Activated T-cell treated with anti-CD3 and anti-CD28 coated beads for 48 hours (primary cell): ENCODE measurements around the gene ZNF141.
"Not testable (repeated sequence)": the region's sequence is repeated elsewhere in the genome, so short reads cannot be mapped to it uniquely, and the experiment has no call there.

Source experiments
- DNase-seq: peaks from one replicate; pipeline ENCODE4 v3.0.0-alpha.2; 2020; ENCODE audit warnings: low read depth

ZNF141 gene

GRCh38 chr4:337143-337931 lies at the start of gene ZNF141:
TSS of gene ZNF141 (plus strand) at chr4:337814. CDS start at chr4:337984, 170 bp downstream.
- peak; percentile 83 for DNase-seq

- no peak for DNase-seq
These were observed 48.7 kb upstream of the ZNF141 start for GRCh38 chr4:288891-289290.

- DNase-seq = no peak
These were observed 42.9 kb upstream of the ZNF141 start for GRCh38 chr4:294732-295131.

GRCh38 chr4:302381-302780 lies 35.2 kb upstream of the ZNF141 start:
- no peak for DNase-seq

GRCh38 chr4:304516-304915 lies 33.1 kb upstream of the ZNF141 start:
- DNase-seq = not testable (repeated sequence)

GRCh38 chr4:304969-305680 lies 32.5 kb upstream of the ZNF141 start, which contains the start of gene ZNF732:
TSS of gene ZNF732 (minus strand) at chr4:305474. CDS start at chr4:305310, 164 bp downstream.
- DNase-seq = no peak

GRCh38 chr4:306551-306961 lies 31.1 kb upstream of the ZNF141 start:
- no peak for DNase-seq

- DNase-seq = no peak
These were observed 27.8 kb upstream of the ZNF141 start for GRCh38 chr4:309807-310206.

GRCh38 chr4:314296-314903 lies 23.2 kb upstream of the ZNF141 start:
- no peak for DNase-seq

GRCh38 chr4:328729-329128 lies 8.9 kb upstream of the ZNF141 start:
- no peak for DNase-seq

GRCh38 chr4:335515-335914 lies 2.1 kb upstream of the ZNF141 start:
- no peak for DNase-seq

- DNase-seq = no peak
These were observed 1.3 kb upstream of the ZNF141 start for GRCh38 chr4:336099-336892.

GRCh38 chr4:336893-337142 lies 796 bp upstream of the ZNF141 start:
- no peak for DNase-seq

GRCh38 chr4:337932-338758 lies 531 bp downstream of the ZNF141 start:
- DNase-seq = peak; percentile 41

- peak; percentile 4 for DNase-seq
These were observed 1.1 kb downstream of the ZNF141 start for GRCh38 chr4:338759-339097.

- DNase-seq = no peak
These were observed 2.4 kb downstream of the ZNF141 start for GRCh38 chr4:340011-340410.

GRCh38 chr4:373062-373839 lies 35.6 kb downstream of the ZNF141 start:
- DNase-seq = no peak

- DNase-seq = no peak
These were observed 36.9 kb downstream of the ZNF141 start for GRCh38 chr4:374298-375160.

GRCh38 chr4:384311-385010 lies 46.8 kb downstream of the ZNF141 start:
- no peak for DNase-seq
